SK-N-SH (cell line): ENCODE data around the gene CD96. TPM values are rescaled to one million over a fixed set of nuclear protein-coding genes. Genes with fewer than 3 reads are reported as not detected.
"Not testable (repeated sequence)": the region's sequence is repeated elsewhere in the genome, so short reads cannot be mapped to it uniquely, and the experiment has no call there.

Experiments
- CTCF ChIA-PET: fragments of 300-600, 350-600 bp; formaldehyde crosslinking; extraction: SDS; loops from one replicate; lab custom pipeline; 2021; lab: Yijun Ruan, JAX
- POLR2A ChIA-PET: fragments of 350-600 bp; sonication (Branson Sonifier 250); formaldehyde crosslinking; extraction: SDS; loops from one replicate; lab custom pipeline; 2020; ENCODE audit warnings: antibody characterized with exemption, inconsistent platforms; lab: Yijun Ruan, JAX
- DNase-seq: peaks from one replicate; pipeline ENCODE4 v3.0.0; 2012
- H2AFZ ChIP-seq: fragments of 200-600 bp; sonication (generic); 2 replicates; pipeline ENCODE4 v1.8.1; 2016; ENCODE audit warnings: antibody characterized with exemption, mild to moderate bottlenecking, low read depth
- H3F3A ChIP-seq: fragments of 200-600 bp; sonication (generic); replicated peaks from 2 replicates; pipeline ENCODE3; 2016; ENCODE audit warnings: antibody characterized with exemption, mild to moderate bottlenecking; ENCODE audit not compliant: insufficient read depth
- H3K27ac ChIP-seq, 2 experiments: fragments of 200-500 bp in 1 of 2; fragments of 200-600 bp in 1 of 2; sonication (Bioruptor generic) in 1 of 2; sonication (generic), shearing (Covaris generic) in 1 of 2; 2 replicates each; pipeline versions ENCODE4 v1.5.1 to v1.6.1; 2014 to 2016; ENCODE audit warnings: low read depth in 2 of 2, inconsistent platforms in 1 of 2, low read length in 1 of 2, mild to moderate bottlenecking in 1 of 2, mixed read lengths in 1 of 2
- H3K27me3 ChIP-seq: fragments of 200-600 bp; sonication (generic), shearing (Covaris generic); 2 replicates; pipeline ENCODE4 v1.6.1; 2016; ENCODE audit warnings: mixed run types; ENCODE audit not compliant: insufficient read depth
- H3K36me3 ChIP-seq, 2 experiments: fragments of 200-500 bp in 1 of 2; fragments of 200-600 bp in 1 of 2; sonication (Bioruptor generic) in 1 of 2; sonication (generic) in 1 of 2; replicated peaks in 1 of 2; 2 replicates each; pipeline versions ENCODE3 to v1.5.1; 2014 to 2016; ENCODE audit warnings: low read length in 1 of 2, mild to moderate bottlenecking in 1 of 2; ENCODE audit not compliant: insufficient read depth in 2 of 2, control insufficient read depth in 1 of 2
- H3K4me1 ChIP-seq, 2 experiments: fragments of 200-500 bp in 1 of 2; fragments of 200-600 bp in 1 of 2; sonication (Bioruptor generic) in 1 of 2; sonication (generic), shearing (Covaris generic) in 1 of 2; 2 replicates each; pipeline versions ENCODE4 v1.5.1 to v1.6.1; 2014 to 2016; ENCODE audit warnings: low read depth in 1 of 2, low read length in 1 of 2, mixed run types in 1 of 2; ENCODE audit not compliant: insufficient read depth in 2 of 2, control insufficient read depth in 1 of 2
- H3K4me2 ChIP-seq: fragments of 200-600 bp; sonication (generic), shearing (Covaris generic); 2 replicates; pipeline ENCODE4 v1.6.1; 2017; ENCODE audit warnings: mixed run types
- H3K4me3 ChIP-seq, 2 experiments: fragments of 200-500 bp in 1 of 2; fragments of 200-600 bp in 1 of 2; sonication (Bioruptor generic) in 1 of 2; sonication (generic), shearing (Covaris generic) in 1 of 2; 2 replicates each; pipeline versions ENCODE4 v1.5.1 to v1.8.1; 2014 to 2016; ENCODE audit warnings: low read depth in 2 of 2, inconsistent platforms in 1 of 2, low read length in 1 of 2, mild to moderate bottlenecking in 1 of 2, mixed read lengths in 1 of 2, moderate library complexity in 1 of 2
- H3K79me2 ChIP-seq: fragments of 200-600 bp; sonication (generic); 2 replicates; pipeline ENCODE4 v1.8.1; 2017; ENCODE audit warnings: mild to moderate bottlenecking; ENCODE audit not compliant: insufficient read depth
- H3K9ac ChIP-seq: fragments of 200-600 bp; sonication (generic); 2 replicates; pipeline ENCODE4 v1.6.1; 2017; ENCODE audit warnings: mixed run types
- H3K9me2 ChIP-seq: fragments of 200-600 bp; sonication (generic); 2 replicates; pipeline ENCODE4 v1.6.1; 2017; ENCODE audit warnings: mixed run types
- H3K9me3 ChIP-seq: fragments of 200-600 bp; sonication (generic); 2 replicates; pipeline ENCODE4 v1.6.1; 2017; ENCODE audit warnings: mixed run types, mild to moderate bottlenecking, moderate library complexity
- H4K20me1 ChIP-seq: fragments of 200-600 bp; sonication (generic); 2 replicates; pipeline ENCODE4 v1.6.1; 2017; ENCODE audit warnings: mild to moderate bottlenecking, mixed run types; ENCODE audit not compliant: insufficient read depth
- FOSL2 ChIP-seq: IDR thresholded peaks from 2 replicates; pipeline ENCODE4 v1.4.0; 2012; ENCODE audit warnings: low read depth, mild to moderate bottlenecking, moderate library complexity, borderline replicate concordance
- FOXJ3 ChIP-seq: sonication (generic); formaldehyde crosslinking; IDR thresholded peaks from 2 replicates; pipeline ENCODE4 v1.5.1; 2020; ENCODE audit warnings: mild to moderate bottlenecking, missing genetic modification reagents
- GATA2 ChIP-seq: sonication (generic); formaldehyde crosslinking; IDR thresholded peaks from 2 replicates; pipeline ENCODE4 v1.5.0; 2020; ENCODE audit warnings: mild to moderate bottlenecking, missing genetic modification reagents
- JUND ChIP-seq: IDR thresholded peaks from 2 replicates; pipeline ENCODE4 v1.4.0; 2012
- NFIC ChIP-seq: IDR thresholded peaks from 2 replicates; pipeline ENCODE4 v1.4.0; 2012; ENCODE audit warnings: borderline replicate concordance
- NRF1 ChIP-seq: IDR thresholded peaks from 2 replicates; pipeline ENCODE4 v1.6.1; 2012; ENCODE audit warnings: low read depth, mild to moderate bottlenecking, low read length
- RFX5 ChIP-seq: IDR thresholded peaks from 2 replicates; pipeline ENCODE4 v1.6.1; 2012; ENCODE audit warnings: mild to moderate bottlenecking, improper control_type of control experiment, low read length
- TCF12 ChIP-seq: IDR thresholded peaks from 2 replicates; pipeline ENCODE4 v1.4.0; 2012
- WGBS: methylation state at CpG from one replicate; pipeline ENCODE4 v1.1.6; 2017; ENCODE audit warnings: low lambda C conversion rate; 5-methylcytosine and 5-hydroxymethylcytosine counted together
- polyA plus RNA-seq, 3 experiments: library from polyadenylated mRNA; depleted of rRNA; stranded (reverse); fragments of >200 nt; gene quantifications; 2 replicates each; pipeline ENCODE4 v1.2.3, GENCODE V29; 2012
- TF ChIP-seq, protein P1 (sequence below): IDR thresholded peaks from 2 replicates; pipeline ENCODE4 v1.4.0; 2012; ENCODE audit warnings: low read depth

CD96 gene
- polyA plus RNA-seq, 1 of the 3 experiments (the other 2 are of a cell fraction) = 0.02 TPM

GRCh38 chr3:111669926-111670630, 128.1 kb downstream of the CD96 start:
- peak overlapping the region; percentile 34 to 80; a peak in 3 of 4 replicates for H3K27ac ChIP-seq

DNA sequence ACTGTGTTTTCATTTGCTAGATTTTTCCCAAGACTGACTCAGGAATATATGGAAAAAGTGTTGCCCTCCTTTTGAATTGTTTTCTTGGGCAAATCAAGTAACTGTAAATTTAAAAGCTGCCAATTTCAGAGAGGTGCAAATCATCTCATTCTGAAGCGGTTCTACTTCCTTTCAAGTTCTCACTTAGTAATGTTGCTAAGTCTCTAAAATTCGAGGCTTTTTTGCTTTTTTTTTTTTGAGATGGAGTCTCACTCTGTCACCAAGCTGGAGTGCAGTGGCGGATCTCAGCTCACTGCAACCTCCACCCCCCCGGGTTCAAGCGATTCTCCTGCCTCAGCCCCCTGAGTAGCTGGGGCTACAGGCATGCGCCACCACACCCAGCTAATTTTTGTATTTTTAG, 130.5 kb downstream of the CD96 start:
- H2AFZ ChIP-seq, H3K27me3 ChIP-seq, DNase-seq, H3K9me3 ChIP-seq, H3K27ac ChIP-seq, H3K36me3 ChIP-seq, H4K20me1 ChIP-seq, POLR2A ChIA-PET, H3K9ac ChIP-seq, H3K4me3 ChIP-seq, H3K9me2 ChIP-seq, H3K4me2 ChIP-seq: not testable (repeated sequence)
- WGBS = 84% methylated on average over 6 of the region's 6 CpGs
- H3K79me2 ChIP-seq = peaks cover 30% of the 10 kb centered on the region
- CTCF ChIA-PET = interaction anchor here (1.2 to 1.4 kb wide), 2 partner anchors 24 to 371 kb away, joined by 3 to 4 read pairs; no protein-coding TSS in a partner anchor
- peaks cover 16 to 20% of the 10 kb centered on the region in 2 experiments for H3K4me1 ChIP-seq
- H3F3A ChIP-seq = peaks cover 27% of the 10 kb centered on the region

More at GRCh38 chr3:111669926-111670630, 128.1 kb downstream of the CD96 start:
- H3F3A ChIP-seq = peaks cover 18% of the 10 kb centered on the region
- peaks cover 0 to 30% of the 10 kb centered on the region in 2 experiments for H3K4me1 ChIP-seq
- ChIA-PET CTCF (interaction anchor here (0.9 to 4.3 kb wide), 9 partner anchors 8 to 623 kb away, joined by 3 to 19 read pairs (median 5); no protein-coding TSS in a partner anchor), POLR2A (no interaction called here)
- H4K20me1 ChIP-seq = no peaks in the 10 kb centered on the region
- H3K79me2 ChIP-seq = peaks cover 6% of the 10 kb centered on the region; the same call in 1 of the 2 replicates
- no peaks in the 10 kb centered on the region for H3K36me3 ChIP-seq
- TF ChIP-seq RFX5 (no peak), JUND (peak; percentile 86), NFIC (0 out of 2 replicates have a peak, but pooled peaks have one; percentile 7), FOXJ3 (CRISPR knock-in tag) (no peak), FOSL2 (peak; percentile 77; the same call in 1 of the 2 replicates), TCF12 (peak; percentile 33)
- TF ChIP-seq, protein P1, sequence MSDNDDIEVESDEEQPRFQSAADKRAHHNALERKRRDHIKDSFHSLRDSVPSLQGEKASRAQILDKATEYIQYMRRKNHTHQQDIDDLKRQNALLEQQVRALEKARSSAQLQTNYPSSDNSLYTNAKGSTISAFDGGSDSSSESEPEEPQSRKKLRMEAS = peak; percentile 48; the same call in 1 of the 2 replicates
- peak overlapping the region; percentile 39 for H3K4me2 ChIP-seq
- peak overlapping the region; percentile 54; the same call in 1 of the 2 replicates for H2AFZ ChIP-seq
- 49% methylated on average over 7 of the region's 7 CpGs for WGBS
- no peaks in the 10 kb centered on the region for H3K9me2 ChIP-seq
- DNase-seq = no peak
- no peak overlapping the region for H3K4me3 ChIP-seq
- H3K9ac ChIP-seq = peak overlapping the region; percentile 46; the same call in 1 of the 2 replicates
- H3K27me3 ChIP-seq = no peaks in the 10 kb centered on the region
- no peaks in the 10 kb centered on the region for H3K9me3 ChIP-seq

GRCh38 chr3:111675846-111676210, 133.8 kb downstream of the CD96 start:
- H3K79me2 ChIP-seq = peaks cover 63% of the 10 kb centered on the region
- H3K27ac ChIP-seq = peak overlapping the region; percentile 77 to 86
- H3F3A ChIP-seq = peaks cover 13% of the 10 kb centered on the region
- H2AFZ ChIP-seq = peak overlapping the region; percentile 32
- ChIA-PET CTCF (interaction anchor here (2.3 kb wide), 1 partner anchor 40 kb away, joined by 8 read pairs; no protein-coding TSS in a partner anchor), POLR2A (no interaction called here)
- no peaks in the 10 kb centered on the region for H3K27me3 ChIP-seq
- 8% methylated on average over 1 of the region's 1 CpG for WGBS
- no peak for DNase-seq
- peak overlapping the region; percentile 78 for H3K9ac ChIP-seq
- peak overlapping the region; percentile 90 for H3K4me2 ChIP-seq
- H3K4me1 ChIP-seq = peaks cover 0 to 24% of the 10 kb centered on the region in 2 experiments; a peak in 2 of 4 replicates
- no peak for TF ChIP-seq NRF1
- no peak for TF ChIP-seq RFX5
- TF ChIP-seq GATA2 = no peak
- TF ChIP-seq, all 33 proteins: peak for 0
- Histone ChIP-seq H3K9me2 (no peaks in the 10 kb centered on the region), H3K9me3 (no peaks in the 10 kb centered on the region), H4K20me1 (no peaks in the 10 kb centered on the region), H3K4me3 (peak overlapping the region; percentile 74 to 77), H3K36me3 (peaks cover 0 to 4% of the 10 kb centered on the region in 2 experiments)
